NCI-H187 (cell line): Measurements from ENCODE around the gene SETDB1.

Experiments
- DNase-seq, 2 experiments: peaks; one replicate each; lab custom pipeline; 2025; lab: John Stamatoyannopoulos, UW

Gene SETDB1

GRCh38 chr1:150931773-150932172 lies 5.6 kb downstream of the SETDB1 start:
- no peak for DNase-seq

- no peak for DNase-seq
Measured at GRCh38 chr1:150944856-150945255, 18.7 kb downstream of the SETDB1 start.

DNA sequence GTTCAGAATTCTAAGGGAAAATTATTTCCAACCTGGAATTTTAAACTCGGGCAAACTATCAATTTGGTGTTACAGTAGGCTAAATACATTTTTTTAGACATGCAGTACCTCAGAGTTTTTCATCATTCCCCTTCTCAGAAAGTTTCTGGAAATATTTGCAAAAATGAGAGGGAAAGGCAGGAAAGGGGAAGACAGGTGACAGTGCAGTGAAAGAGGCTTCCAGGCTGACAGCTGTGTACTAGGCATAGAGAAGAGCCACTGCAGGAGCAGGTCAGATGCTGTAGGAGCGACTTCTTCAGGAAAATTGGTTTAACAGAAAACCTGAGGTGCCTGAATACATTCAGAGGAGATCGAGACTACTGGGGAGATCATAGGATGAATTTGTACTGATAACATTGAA lies 28.5 kb downstream of the SETDB1 start:
- no peak for DNase-seq

- DNase-seq, result no peak
Measured at GRCh38 chr1:150955280-150955679, 29.1 kb downstream of the SETDB1 start.

DNA sequence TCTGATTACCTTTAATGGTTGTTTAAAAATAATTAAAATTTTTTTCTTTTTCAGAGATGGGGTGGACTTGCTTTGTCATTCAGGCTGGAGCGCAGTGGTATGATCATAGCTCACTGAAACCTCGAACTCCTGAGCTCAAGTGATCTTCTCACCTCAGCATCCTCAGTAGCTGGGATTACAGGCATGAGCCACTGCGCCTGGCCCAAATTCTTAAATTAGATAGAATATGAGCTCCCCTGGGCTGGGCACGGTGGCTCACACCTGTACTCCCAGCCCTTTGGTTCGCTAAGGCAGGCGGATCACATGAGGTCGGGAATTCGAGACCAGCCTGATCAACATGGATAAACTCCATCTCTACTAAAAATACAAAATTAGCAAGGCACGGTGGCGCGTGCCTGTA lies 31.5 kb downstream of the SETDB1 start:
- DNase-seq, result no peak

- no peak for DNase-seq
Measured at GRCh38 chr1:150960646-150961045, 34.5 kb downstream of the SETDB1 start.

GRCh38 chr1:150961756-150962155 lies 35.6 kb downstream of the SETDB1 start:
- DNase-seq, result no peak

GRCh38 chr1:150963321-150964163 lies 37.4 kb downstream of the SETDB1 start:
- DNase-seq, result no peak

- no peak for DNase-seq
Measured at GRCh38 chr1:150964164-150964489, 38.0 kb downstream of the SETDB1 start.

- no peak for DNase-seq
Measured at GRCh38 chr1:150965605-150966004, 39.4 kb downstream of the SETDB1 start.

- DNase-seq, result no peak
Measured at GRCh38 chr1:150966011-150966410, 39.8 kb downstream of the SETDB1 start.

DNA sequence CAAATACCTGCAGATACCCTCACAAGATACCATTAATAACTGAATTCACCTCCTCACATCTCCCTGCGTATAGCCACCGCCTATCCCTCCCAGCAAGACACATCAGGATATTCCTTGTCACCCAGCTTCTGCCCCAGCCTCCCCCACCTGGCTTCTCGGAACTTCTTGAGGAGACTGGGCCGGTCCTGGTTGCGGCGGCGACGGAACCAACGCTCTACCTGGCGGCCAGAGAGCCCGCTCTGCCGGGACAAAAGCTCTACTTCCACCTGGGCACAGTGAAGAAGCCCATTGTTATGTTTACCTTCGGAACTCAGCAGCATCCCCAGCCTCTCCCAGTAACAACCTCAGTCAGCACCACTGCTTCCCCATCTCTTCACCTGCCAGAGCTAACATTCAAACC lies 41.8 kb downstream of the SETDB1 start:
- DNase-seq, result no peak

GRCh38 chr1:150968491-150968890 lies 42.3 kb downstream of the SETDB1 start:
- no peak for DNase-seq

GRCh38 chr1:150969626-150970025 lies 43.5 kb downstream of the SETDB1 start:
- no peak for DNase-seq

DNA sequence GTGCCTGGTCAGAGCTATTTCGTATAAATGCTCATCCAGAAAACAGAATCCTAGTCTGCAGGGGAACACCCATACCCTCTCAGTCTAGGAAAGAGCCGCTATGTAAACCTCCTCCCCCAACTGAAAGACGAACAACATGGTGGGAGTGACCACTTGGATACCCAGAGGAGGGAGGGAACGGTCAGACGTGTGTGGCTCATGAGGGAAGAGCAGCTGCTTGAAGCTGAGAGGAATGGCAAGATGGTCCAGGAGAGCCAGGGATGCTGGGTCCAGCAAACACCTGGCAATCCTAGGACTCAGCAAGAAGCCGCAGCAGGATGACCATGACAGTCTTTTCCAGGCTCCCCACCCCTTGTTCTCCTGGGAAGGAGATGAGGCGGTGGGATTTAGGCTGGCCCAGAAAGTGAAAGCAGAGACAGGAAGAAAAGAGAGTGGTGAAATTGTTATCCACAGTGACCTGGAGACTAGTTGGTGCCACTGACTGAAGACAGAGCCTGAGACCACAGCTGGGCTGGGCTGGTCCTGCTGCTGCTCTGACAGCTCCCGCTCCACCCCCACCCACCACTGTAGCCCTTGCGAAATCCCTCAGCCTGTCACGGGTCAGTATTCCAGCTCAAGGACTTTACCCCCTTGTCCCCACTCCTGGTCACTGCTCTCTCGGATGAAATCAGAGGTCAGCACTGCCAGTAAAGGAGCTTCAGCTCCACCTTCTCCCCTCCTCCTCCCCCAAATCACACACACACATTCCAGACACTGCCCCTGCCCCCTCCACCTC lies 44.8 kb downstream of the SETDB1 start:
- no peak for DNase-seq

GRCh38 chr1:150971583-150972416 lies 45.6 kb downstream of the SETDB1 start:
- DNase-seq, result no peak

DNA sequence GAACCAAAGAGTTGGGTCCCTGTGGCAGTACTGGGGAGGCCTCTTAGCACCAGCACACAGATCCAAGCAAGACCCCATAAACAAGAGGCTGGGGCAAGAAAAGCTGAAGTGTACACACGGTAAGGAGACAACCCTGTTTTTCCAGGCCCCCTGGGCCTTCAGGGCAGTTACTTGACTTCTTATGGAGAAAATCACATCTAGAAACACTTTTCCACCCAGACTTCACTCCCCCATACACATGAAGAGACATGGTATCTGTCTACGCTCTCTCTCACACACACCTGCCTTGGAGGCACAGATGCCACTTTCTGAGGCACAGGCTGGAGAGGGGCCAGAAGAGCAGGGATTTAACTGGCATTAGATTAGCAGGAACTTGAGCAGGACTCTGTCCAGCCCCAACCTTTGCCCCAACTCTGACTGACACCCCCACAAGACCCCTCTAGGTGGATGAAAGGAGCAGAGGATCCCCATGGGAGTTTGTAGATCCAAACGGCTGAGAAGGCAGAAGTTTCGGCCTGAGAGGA lies 46.3 kb downstream of the SETDB1 start:
- no peak for DNase-seq

- no peak for DNase-seq
Measured at GRCh38 chr1:150973258-150973835, 47.2 kb downstream of the SETDB1 start.

GRCh38 chr1:150973836-150974579 lies 47.8 kb downstream of the SETDB1 start:
- no peak for DNase-seq

DNA sequence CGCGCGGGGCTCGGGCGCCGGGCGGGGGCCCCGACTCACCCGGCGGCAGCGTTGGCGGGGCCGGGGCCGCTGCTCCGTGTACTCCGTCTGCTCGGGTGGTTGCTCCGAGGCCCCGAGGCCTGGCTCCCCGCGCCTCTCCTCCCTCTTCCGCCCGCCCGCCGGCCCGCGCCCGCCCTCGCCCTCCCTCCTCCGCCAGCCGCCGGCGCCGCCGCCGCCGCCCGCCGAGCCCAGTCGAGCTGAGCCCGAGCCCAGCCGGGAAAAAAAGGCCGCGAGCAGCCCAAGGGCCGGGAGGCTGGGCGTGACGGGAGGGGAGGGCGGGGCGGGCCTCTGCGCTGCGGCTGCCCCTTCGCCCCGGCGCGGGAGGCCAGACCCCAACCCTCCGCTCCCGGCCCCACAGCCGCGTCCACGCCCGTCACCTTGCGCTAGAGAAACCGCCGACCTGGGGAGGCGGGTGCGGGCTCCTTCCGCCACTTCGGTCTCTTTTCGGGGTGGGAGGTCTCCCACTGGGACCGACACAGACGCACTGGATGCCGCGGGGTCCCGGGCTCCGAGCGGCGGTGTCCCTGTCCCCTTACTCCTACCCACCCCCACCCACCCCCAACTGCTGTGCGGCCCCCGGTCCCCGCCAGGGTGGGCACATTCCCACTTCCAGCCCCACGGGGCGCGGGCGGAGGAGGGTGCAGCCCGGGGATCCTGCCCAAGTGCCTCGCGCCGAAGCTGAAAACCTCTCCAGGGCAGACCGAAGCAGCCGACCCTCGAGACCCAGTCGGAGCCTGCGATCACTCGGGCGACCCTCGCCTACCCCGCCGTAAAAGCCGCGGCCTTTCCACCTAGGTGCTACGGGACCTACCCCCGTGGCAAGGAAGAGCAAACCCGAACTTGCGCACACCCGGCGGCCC lies 48.7 kb downstream of the SETDB1 start, which contains the start of gene CERS2:
Gene CERS2, minus strand, starts transcription at position 256 of the 899 bp plus-strand sequence. CDS start 5,745 bp downstream, outside the sequence.
- peak; percentile 74 to 77 for DNase-seq
